Osteoblast (primary cell): ENCODE data around the gene STAC3. TPM values are rescaled to one million over a fixed set of nuclear protein-coding genes. Genes with fewer than 3 reads are reported as not detected.

ENCODE experiments used
- DNase-seq: peaks from one replicate; pipeline ENCODE4 v3.0.0; 2011; ENCODE audit warnings: low spot score, mixed read lengths; ENCODE audit not compliant: insufficient read length; ENCODE audit errors: missing footprints
- H2AFZ ChIP-seq: 2 replicates; pipeline ENCODE4 v1.6.0; 2011; ENCODE audit warnings: mild to moderate bottlenecking, low read length
- H3K27ac ChIP-seq: 2 replicates; pipeline ENCODE4 v1.5.1; 2011; ENCODE audit warnings: mild to moderate bottlenecking, low read depth, low read length, moderate library complexity
- H3K27me3 ChIP-seq: 2 replicates; pipeline ENCODE4 v1.6.0; 2012; ENCODE audit warnings: mild to moderate bottlenecking, control low read depth, inconsistent platforms, low read length, moderate library complexity; ENCODE audit not compliant: insufficient read depth
- H3K36me3 ChIP-seq: 2 replicates; pipeline ENCODE4 v1.5.1; 2011; ENCODE audit warnings: mild to moderate bottlenecking, low read length, control low read depth, moderate library complexity; ENCODE audit not compliant: insufficient read depth
- H3K4me1 ChIP-seq: 2 replicates; pipeline ENCODE4 v1.5.1; 2011; ENCODE audit warnings: mild to moderate bottlenecking, low read length, control low read depth, moderate library complexity; ENCODE audit not compliant: insufficient read depth
- H3K4me2 ChIP-seq: 2 replicates; pipeline ENCODE4 v1.6.0; 2011; ENCODE audit warnings: mild to moderate bottlenecking, low read length; ENCODE audit not compliant: insufficient read depth
- H3K4me3 ChIP-seq: fragments of 200-600 bp; sonication (generic); 3 replicates; pipeline ENCODE4 v1.5.1; 2012; ENCODE audit warnings: mild to moderate bottlenecking, low read length, inconsistent platforms; ENCODE audit not compliant: insufficient read depth
- H3K79me2 ChIP-seq: 2 replicates; pipeline ENCODE4 v1.6.0; 2012; ENCODE audit warnings: mild to moderate bottlenecking, low read length, control low read depth, inconsistent platforms; ENCODE audit not compliant: insufficient read depth
- H3K9me3 ChIP-seq: 2 replicates; pipeline ENCODE4 v1.5.1; 2011; ENCODE audit warnings: low read depth, low read length, control low read depth
- H4K20me1 ChIP-seq: 2 replicates; pipeline ENCODE4 v1.6.0; 2012; ENCODE audit warnings: mild to moderate bottlenecking, low read length, control low read depth; ENCODE audit not compliant: insufficient read depth
- total RNA-seq: library from RNA; depleted of rRNA; stranded (reverse); fragments of >200 nt; gene quantifications from 2 replicates; pipeline ENCODE4 v1.2.3, GENCODE V29; 2012
- TF ChIP-seq, protein P1 (sequence below): IDR thresholded peaks from 2 replicates; pipeline ENCODE4 v1.5.1; 2011; ENCODE audit warnings: mild to moderate bottlenecking, low read depth, low read length, moderate library complexity; ENCODE audit errors: extremely low read depth

The STAC3 gene
- total RNA-seq, 1 donor: 0.36 TPM

DNA sequence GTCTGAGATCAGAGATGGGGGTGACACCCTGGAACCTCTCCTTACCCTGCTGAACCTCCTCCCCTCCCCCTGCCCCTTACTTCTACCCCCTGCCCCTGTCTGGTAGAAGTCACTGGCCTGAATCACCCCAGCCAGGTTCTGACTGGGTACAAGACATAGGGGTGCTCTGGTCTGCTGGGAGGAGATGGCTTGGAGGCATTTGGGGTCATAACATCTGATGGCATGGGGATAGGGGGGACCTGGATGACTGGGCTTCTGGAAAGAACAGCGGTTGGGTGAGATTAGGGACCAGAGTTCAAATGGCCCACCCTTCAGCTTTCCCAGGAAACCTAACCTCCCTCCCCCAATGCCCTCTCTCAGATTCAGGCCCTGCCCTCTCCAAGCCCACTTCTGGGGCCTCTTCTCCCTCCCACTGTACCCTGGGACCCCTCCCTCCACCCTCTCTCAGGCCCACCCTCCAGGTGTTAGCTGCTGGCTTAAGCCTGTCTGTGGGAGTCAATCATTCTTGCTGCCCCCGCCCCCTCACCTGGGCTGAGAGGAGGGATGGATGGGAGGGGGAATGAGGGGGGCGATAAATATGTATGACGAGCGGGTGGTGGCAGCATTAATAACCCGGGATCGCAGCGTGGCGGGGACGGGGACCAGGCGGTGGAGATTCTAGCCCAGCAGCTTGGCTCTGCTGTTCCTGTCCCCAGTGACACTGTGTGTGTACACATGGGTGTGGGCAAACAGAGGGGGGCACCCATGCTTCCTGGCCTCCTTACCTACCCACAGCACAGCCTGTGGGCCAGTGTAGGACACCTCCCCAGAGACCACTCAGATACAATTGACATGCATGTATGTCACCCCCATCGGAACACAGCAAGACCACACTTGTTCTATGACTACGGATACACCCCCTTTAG lies 28.4 kb downstream of the STAC3 start:
- Histone ChIP-seq H3K4me1 (peaks cover 8% of the 10 kb centered on the region), H3K79me2 (no peaks in the 10 kb centered on the region), H3K9me3 (no peaks in the 10 kb centered on the region), H3K4me3 (no peak overlapping the region), H4K20me1 (peaks cover 11% of the 10 kb centered on the region), H2AFZ (no peak overlapping the region), H3K27me3 (peaks cover 40% of the 10 kb centered on the region), H3K36me3 (no peaks in the 10 kb centered on the region), H3K27ac (no peak overlapping the region), H3K4me2 (no peak overlapping the region)
- TF ChIP-seq, protein P1, sequence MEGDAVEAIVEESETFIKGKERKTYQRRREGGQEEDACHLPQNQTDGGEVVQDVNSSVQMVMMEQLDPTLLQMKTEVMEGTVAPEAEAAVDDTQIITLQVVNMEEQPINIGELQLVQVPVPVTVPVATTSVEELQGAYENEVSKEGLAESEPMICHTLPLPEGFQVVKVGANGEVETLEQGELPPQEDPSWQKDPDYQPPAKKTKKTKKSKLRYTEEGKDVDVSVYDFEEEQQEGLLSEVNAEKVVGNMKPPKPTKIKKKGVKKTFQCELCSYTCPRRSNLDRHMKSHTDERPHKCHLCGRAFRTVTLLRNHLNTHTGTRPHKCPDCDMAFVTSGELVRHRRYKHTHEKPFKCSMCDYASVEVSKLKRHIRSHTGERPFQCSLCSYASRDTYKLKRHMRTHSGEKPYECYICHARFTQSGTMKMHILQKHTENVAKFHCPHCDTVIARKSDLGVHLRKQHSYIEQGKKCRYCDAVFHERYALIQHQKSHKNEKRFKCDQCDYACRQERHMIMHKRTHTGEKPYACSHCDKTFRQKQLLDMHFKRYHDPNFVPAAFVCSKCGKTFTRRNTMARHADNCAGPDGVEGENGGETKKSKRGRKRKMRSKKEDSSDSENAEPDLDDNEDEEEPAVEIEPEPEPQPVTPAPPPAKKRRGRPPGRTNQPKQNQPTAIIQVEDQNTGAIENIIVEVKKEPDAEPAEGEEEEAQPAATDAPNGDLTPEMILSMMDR: no peak
- no peak for DNase-seq

DNA sequence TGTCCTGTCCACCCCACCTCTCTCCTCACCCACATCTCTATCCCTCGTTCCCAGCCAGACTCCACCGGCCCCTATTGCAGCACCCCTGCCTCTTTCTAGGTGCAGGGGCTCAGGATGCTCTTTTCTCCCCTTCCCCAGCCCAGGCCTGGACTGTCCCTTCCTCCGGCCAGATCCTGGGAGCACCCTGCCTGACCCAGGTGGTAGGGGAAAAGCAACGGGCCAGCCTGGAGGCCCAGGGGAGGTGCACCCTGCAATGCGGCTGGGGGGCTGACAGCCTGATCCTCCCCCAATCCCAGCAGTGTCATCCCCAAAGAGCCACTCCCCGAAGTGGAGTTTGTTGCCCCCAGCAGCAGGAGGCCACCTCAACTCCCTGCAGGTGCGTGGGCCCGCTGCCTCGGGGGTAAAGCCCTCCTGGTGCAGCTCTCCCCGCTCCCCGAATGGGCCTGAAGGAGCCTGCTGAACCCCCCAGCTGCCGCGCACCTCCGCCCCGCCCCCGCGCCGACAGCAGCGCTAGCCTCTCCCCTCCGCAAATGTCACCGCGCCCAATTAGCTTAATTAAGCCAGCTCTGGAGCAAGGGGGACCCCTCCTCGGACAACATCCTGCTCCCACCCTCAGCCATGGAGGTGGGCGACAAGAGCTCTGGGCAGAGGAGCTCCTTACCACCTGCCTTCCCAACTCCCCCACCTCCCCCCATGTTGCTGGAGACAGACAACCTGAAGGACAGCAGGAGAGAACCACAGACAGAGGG lies 29.6 kb downstream of the STAC3 start:
- no peak overlapping the region for H3K27ac ChIP-seq
- peaks cover 45% of the 10 kb centered on the region for H3K27me3 ChIP-seq
- H2AFZ ChIP-seq: no peak overlapping the region
- DNase-seq: no peak
- peaks cover 15% of the 10 kb centered on the region for H4K20me1 ChIP-seq
- H3K4me1 ChIP-seq: peaks cover 9% of the 10 kb centered on the region
- no peaks in the 10 kb centered on the region for H3K9me3 ChIP-seq
- H3K36me3 ChIP-seq: no peaks in the 10 kb centered on the region
- TF ChIP-seq, protein P1: no peak
- H3K4me3 ChIP-seq: no peak overlapping the region
- no peaks in the 10 kb centered on the region for H3K79me2 ChIP-seq
- no peak overlapping the region for H3K4me2 ChIP-seq

DNA sequence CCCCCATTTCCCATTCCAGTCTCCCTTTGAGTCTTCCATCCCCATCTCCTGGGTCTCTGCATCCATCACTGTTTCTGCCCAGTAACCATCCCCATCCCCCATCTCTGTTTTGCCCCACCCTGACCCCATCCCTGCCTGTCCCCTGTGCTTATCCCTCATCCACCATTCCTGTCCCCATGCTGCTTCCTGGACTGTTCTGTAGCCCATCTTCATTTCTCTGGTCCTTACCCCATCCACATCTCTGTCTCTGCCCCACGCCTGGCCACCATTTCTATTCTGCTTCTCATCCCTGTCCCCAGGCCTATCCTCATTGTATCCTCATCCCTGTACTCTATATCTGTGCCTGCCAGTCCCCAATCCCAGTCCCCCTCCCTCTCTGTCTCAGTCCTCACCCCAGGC lies 30.2 kb downstream of the STAC3 start:
- Histone ChIP-seq H3K79me2 (no peaks in the 10 kb centered on the region), H3K4me3 (no peak overlapping the region), H3K4me1 (peaks cover 12% of the 10 kb centered on the region), H2AFZ (no peak overlapping the region), H3K27me3 (peaks cover 49% of the 10 kb centered on the region), H3K27ac (no peak overlapping the region), H3K36me3 (no peaks in the 10 kb centered on the region), H4K20me1 (peaks cover 15% of the 10 kb centered on the region), H3K4me2 (no peak overlapping the region), H3K9me3 (no peaks in the 10 kb centered on the region)
- TF ChIP-seq, protein P1: no peak
- DNase-seq: no peak
